HAP-1 (cell line): ENCODE measurements around the gene VPS41.

Experiments used
- DNase-seq, 2 experiments: peaks; one replicate each; pipeline ENCODE4 v3.0.0-alpha.2; 2016 to 2020; ENCODE audit warnings: low spot score in 2 of 2
- H3K27me3 ChIP-seq: fragments of 250-450 bp; sonication (Bioruptor Pico); 2 replicates; pipeline ENCODE4 v1.5.1; 2020; ENCODE audit warnings: low read depth, mild to moderate bottlenecking, moderate library complexity
- H3K36me3 ChIP-seq: fragments of 250-450 bp; sonication (Bioruptor Pico); replicated peaks from 2 replicates; pipeline ENCODE4 v1.5.1; 2020; ENCODE audit warnings: mild to moderate bottlenecking
- H3K4me1 ChIP-seq: fragments of 250-450 bp; sonication (Bioruptor Pico); 2 replicates; pipeline ENCODE4 v1.5.1; 2020; ENCODE audit warnings: mild to moderate bottlenecking
- H3K4me3 ChIP-seq: fragments of 250-450 bp; sonication (Bioruptor Pico); 2 replicates; pipeline ENCODE4 v1.5.1; 2020; ENCODE audit warnings: mild to moderate bottlenecking, moderate library complexity
- H3K9me3 ChIP-seq: fragments of 250-450 bp; sonication (Bioruptor Pico); 2 replicates; pipeline ENCODE4 v1.5.1; 2020; ENCODE audit warnings: mild to moderate bottlenecking, moderate library complexity
- in situ Hi-C: fragments of 300-500 bp; cut with MboI; formaldehyde crosslinking; loops from 3 replicates; pipeline ENCODE4 v1.14.3; 2020; ENCODE audit warnings: low sequenced_read_pairs, inconsistent platforms, mixed read lengths

The VPS41 gene

GRCh38 chr7:38889872-38890432 lies 19.0 kb downstream of the VPS41 start:
- Histone ChIP-seq H3K4me1 (no peaks in the 10 kb centered on the region), H3K27me3 (no peaks in the 10 kb centered on the region), H3K9me3 (0 out of 2 replicates have a peak, but pooled peaks cover 2% of the 10 kb centered on the region), H3K4me3 (no peak overlapping the region), H3K36me3 (no peaks in the 10 kb centered on the region)
- in situ Hi-C loops, result no loop called here
- DNase-seq, result no peak

- 0 out of 2 replicates have a peak, but pooled peaks cover 2% of the 10 kb centered on the region for H3K9me3 ChIP-seq
- no peak for DNase-seq
- in situ Hi-C loops, result no loop called here
- no peaks in the 10 kb centered on the region for H3K4me1 ChIP-seq
- no peak overlapping the region for H3K4me3 ChIP-seq
- H3K27me3 ChIP-seq, result no peaks in the 10 kb centered on the region
- no peaks in the 10 kb centered on the region for H3K36me3 ChIP-seq
These were observed 19.9 kb downstream of the VPS41 start for GRCh38 chr7:38889079-38889478.

GRCh38 chr7:38886265-38886664 lies 22.7 kb downstream of the VPS41 start:
- Histone ChIP-seq H3K9me3 (0 out of 2 replicates have a peak, but pooled peaks cover 2% of the 10 kb centered on the region), H3K27me3 (no peaks in the 10 kb centered on the region), H3K4me3 (no peak overlapping the region), H3K36me3 (no peaks in the 10 kb centered on the region), H3K4me1 (no peaks in the 10 kb centered on the region)
- in situ Hi-C loops, result no loop called here
- DNase-seq, result no peak

GRCh38 chr7:38883706-38884105 lies 25.3 kb downstream of the VPS41 start:
- Histone ChIP-seq H3K4me1 (no peaks in the 10 kb centered on the region), H3K27me3 (no peaks in the 10 kb centered on the region), H3K4me3 (no peak overlapping the region), H3K9me3 (no peaks in the 10 kb centered on the region), H3K36me3 (no peaks in the 10 kb centered on the region)
- in situ Hi-C loops, result no loop called here
- DNase-seq, result no peak

GRCh38 chr7:38881947-38882684 lies 26.9 kb downstream of the VPS41 start:
- no peaks in the 10 kb centered on the region for H3K4me1 ChIP-seq
- H3K36me3 ChIP-seq, result no peaks in the 10 kb centered on the region
- DNase-seq, result no peak
- in situ Hi-C loops, result no loop called here
- H3K27me3 ChIP-seq, result no peaks in the 10 kb centered on the region
- no peak overlapping the region for H3K4me3 ChIP-seq
- H3K9me3 ChIP-seq, result no peaks in the 10 kb centered on the region

GRCh38 chr7:38881015-38881414 lies 28.0 kb downstream of the VPS41 start:
- Histone ChIP-seq H3K27me3 (no peaks in the 10 kb centered on the region), H3K36me3 (no peaks in the 10 kb centered on the region), H3K4me1 (no peaks in the 10 kb centered on the region; the same call in 1 of the 2 replicates), H3K9me3 (no peaks in the 10 kb centered on the region), H3K4me3 (no peak overlapping the region)
- in situ Hi-C loops, result no loop called here
- DNase-seq, result no peak

- no peaks in the 10 kb centered on the region for H3K36me3 ChIP-seq
- in situ Hi-C loops, result no loop called here
- no peak overlapping the region for H3K4me3 ChIP-seq
- no peak for DNase-seq
- no peaks in the 10 kb centered on the region for H3K27me3 ChIP-seq
- H3K4me1 ChIP-seq, result no peaks in the 10 kb centered on the region; the same call in 1 of the 2 replicates
- H3K9me3 ChIP-seq, result no peaks in the 10 kb centered on the region
These were observed 28.5 kb downstream of the VPS41 start for GRCh38 chr7:38880454-38880853.

- Histone ChIP-seq H3K4me3 (no peak overlapping the region), H3K27me3 (no peaks in the 10 kb centered on the region), H3K9me3 (no peaks in the 10 kb centered on the region), H3K36me3 (no peaks in the 10 kb centered on the region), H3K4me1 (no peaks in the 10 kb centered on the region; the same call in 1 of the 2 replicates)
- no peak for DNase-seq
- in situ Hi-C loops, result no loop called here
These were observed 29.0 kb downstream of the VPS41 start for GRCh38 chr7:38880035-38880434.

GRCh38 chr7:38878694-38879457 lies 30.1 kb downstream of the VPS41 start:
- in situ Hi-C loops, result no loop called here
- DNase-seq, result no peak
- H3K4me1 ChIP-seq, result no peaks in the 10 kb centered on the region; the same call in 1 of the 2 replicates

GRCh38 chr7:38873433-38873832 lies 35.6 kb downstream of the VPS41 start:
- DNase-seq, result no peak
- no peak overlapping the region for H3K4me3 ChIP-seq
- in situ Hi-C loops, result no loop called here
- H3K9me3 ChIP-seq, result no peaks in the 10 kb centered on the region
- no peaks in the 10 kb centered on the region for H3K27me3 ChIP-seq
- H3K4me1 ChIP-seq, result no peaks in the 10 kb centered on the region; the same call in 1 of the 2 replicates
- H3K36me3 ChIP-seq, result no peaks in the 10 kb centered on the region

More at GRCh38 chr7:38878694-38879457, 30.1 kb downstream of the VPS41 start:
- H3K27me3 ChIP-seq, result no peaks in the 10 kb centered on the region
- no peaks in the 10 kb centered on the region for H3K36me3 ChIP-seq
- H3K4me3 ChIP-seq, result no peak overlapping the region
- no peaks in the 10 kb centered on the region for H3K9me3 ChIP-seq

GRCh38 chr7:38872202-38872601 lies 36.8 kb downstream of the VPS41 start:
- in situ Hi-C loops, result no loop called here
- Histone ChIP-seq H3K4me1 (no peaks in the 10 kb centered on the region; the same call in 1 of the 2 replicates), H3K36me3 (peaks cover 6% of the 10 kb centered on the region; the same call in 1 of the 2 replicates), H3K4me3 (no peak overlapping the region), H3K9me3 (no peaks in the 10 kb centered on the region), H3K27me3 (no peaks in the 10 kb centered on the region)
- DNase-seq, result no peak

GRCh38 chr7:38870147-38870546 lies 38.8 kb downstream of the VPS41 start:
- Histone ChIP-seq H3K4me1 (no peaks in the 10 kb centered on the region), H3K4me3 (no peak overlapping the region), H3K36me3 (peaks cover 6% of the 10 kb centered on the region), H3K27me3 (no peaks in the 10 kb centered on the region), H3K9me3 (no peaks in the 10 kb centered on the region)
- DNase-seq, result no peak
- in situ Hi-C loops, result no loop called here

- Histone ChIP-seq H3K27me3 (no peaks in the 10 kb centered on the region), H3K36me3 (peaks cover 6% of the 10 kb centered on the region), H3K9me3 (no peaks in the 10 kb centered on the region), H3K4me1 (peaks cover 24% of the 10 kb centered on the region), H3K4me3 (no peak overlapping the region)
- in situ Hi-C loops, result no loop called here
- no peak for DNase-seq
These were observed 45.2 kb downstream of the VPS41 start for GRCh38 chr7:38863601-38864291.
